CD4-positive, CD25-positive, alpha-beta regulatory T cell (primary cell): ENCODE data around the gene BTBD16. TPM values are rescaled to one million over a fixed set of nuclear protein-coding genes. Genes with fewer than 3 reads are reported as not detected.

Experiments
- ATAC-seq, 2 donors: fragments of 150-1000 bp; cut with Tn5 transposase; one replicate each; pipeline ENCODE4 v1.10.0; 2021; ENCODE audit warnings: low read depth in 2 of 2, moderate number of reproducible peaks in 2 of 2, moderate library complexity in 1 of 2
- DNase-seq, 3 donors: peaks; one replicate each; pipeline versions ENCODE4 v3.0.0 to v3.0.0-alpha.2; 2012 to 2022; ENCODE audit warnings: mixed read lengths in 1 of 3
- H3K27ac ChIP-seq: one replicate; pipeline ENCODE4 v1.7.0; 2013; ENCODE audit warnings: mild to moderate bottlenecking, low read length; ENCODE audit not compliant: insufficient read depth, poor library complexity, severe bottlenecking
- H3K27me3 ChIP-seq: one replicate; pipeline ENCODE4 v1.7.0; 2013; ENCODE audit warnings: low read length; ENCODE audit not compliant: control insufficient read depth, insufficient read depth
- H3K36me3 ChIP-seq: one replicate; pipeline ENCODE4 v1.7.0; 2013; ENCODE audit warnings: mild to moderate bottlenecking, low read length, moderate library complexity; ENCODE audit not compliant: control insufficient read depth, insufficient read depth
- H3K4me1 ChIP-seq: 2 replicates; pipeline ENCODE4 v1.7.0; 2013; ENCODE audit warnings: mild to moderate bottlenecking, low read length; ENCODE audit not compliant: insufficient read depth, control insufficient read depth, poor library complexity, severe bottlenecking
- H3K4me3 ChIP-seq: one replicate; pipeline ENCODE4 v1.7.0; 2013; ENCODE audit warnings: low read depth, mild to moderate bottlenecking, low read length, moderate library complexity
- H3K9me3 ChIP-seq, 2 experiments: 1 replicate in 1 of 2; 2 replicates in 1 of 2; pipeline ENCODE4 v1.7.0; 2013; ENCODE audit warnings: low read length in 2 of 2, mild to moderate bottlenecking in 1 of 2, moderate library complexity in 1 of 2; ENCODE audit not compliant: control insufficient read depth in 2 of 2
- H3K27ac Mint-ChIP-seq, 3 donors: one replicate each; pipeline ENCODE4 v1.8.0; 2020 to 2022; ENCODE audit warnings: mild to moderate bottlenecking in 3 of 3, mixed read lengths in 3 of 3, moderate library complexity in 2 of 3
- H3K27me3 Mint-ChIP-seq: one replicate; pipeline ENCODE4 v1.8.0; 2022; ENCODE audit warnings: mild to moderate bottlenecking, mixed read lengths
- H3K36me3 Mint-ChIP-seq: one replicate; pipeline ENCODE4 v1.8.0; 2020; ENCODE audit warnings: mixed read lengths
- H3K4me1 Mint-ChIP-seq, 4 donors: one replicate each; pipeline ENCODE4 v1.8.0; 2020 to 2022; ENCODE audit warnings: mixed read lengths in 4 of 4, mild to moderate bottlenecking in 1 of 4
- H3K4me3 Mint-ChIP-seq, 4 donors: one replicate each; pipeline ENCODE4 v1.8.0; 2020 to 2022; ENCODE audit warnings: mild to moderate bottlenecking in 4 of 4, mixed read lengths in 4 of 4, moderate library complexity in 3 of 4
- H3K9me3 Mint-ChIP-seq, 7 donors: one replicate each; pipeline ENCODE4 v1.8.0; 2020 to 2022; ENCODE audit warnings: mixed read lengths in 7 of 7, mild to moderate bottlenecking in 3 of 7, moderate library complexity in 2 of 7
- polyA plus RNA-seq, 4 donors: library from polyadenylated mRNA; unstranded; fragments of 300-500 nt; fragmentation: Illumina TruSeq; gene quantifications; one replicate each; pipeline ENCODE4 v1.2.3, GENCODE V29; 2021
- total RNA-seq: library from RNA; stranded (reverse); gene quantifications from one replicate; pipeline ENCODE4 v1.2.3, GENCODE V29; 2022

Gene BTBD16
- total and polyA plus RNA-seq, 5 donors from 2014 or later, result 0.12 to 0.15 TPM; not detected in 3

DNA sequence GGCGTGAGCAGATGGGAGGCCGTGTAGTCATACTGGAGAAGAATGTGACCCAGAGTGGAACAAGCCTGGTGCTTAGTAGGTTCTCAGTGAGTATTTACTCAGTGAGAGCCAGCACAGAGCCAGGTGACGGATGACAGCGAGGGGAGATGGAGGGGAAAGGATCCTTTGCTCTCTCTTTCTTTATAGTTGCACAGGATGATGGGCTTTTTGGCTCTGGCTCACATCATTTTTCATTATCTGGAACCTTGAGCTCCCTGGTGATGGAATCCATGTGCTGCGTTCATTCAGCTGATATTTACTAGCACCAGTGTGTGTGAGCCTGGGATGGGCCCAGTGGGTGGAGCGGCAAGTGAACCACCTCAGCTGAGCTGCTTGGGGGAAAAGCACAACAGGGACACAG is 17.2 kb downstream of the BTBD16 start:
- H3K36me3 Mint-ChIP-seq, result no peaks in the 10 kb centered on the region
- DNase-seq (no peak), ATAC-seq (no peak)
- H3K27me3 ChIP-seq, result no peaks in the 10 kb centered on the region
- H3K4me3 Mint-ChIP-seq, result no peak overlapping the region
- no peaks in the 10 kb centered on the region for H3K36me3 ChIP-seq
- H3K27ac Mint-ChIP-seq, result no peak overlapping the region
- no peaks in the 10 kb centered on the region for H3K9me3 ChIP-seq
- peaks cover 0 to 12% (median 6%) of the 10 kb centered on the region in 4 donors for H3K4me1 Mint-ChIP-seq
- no peaks in the 10 kb centered on the region for H3K9me3 Mint-ChIP-seq
- H3K27ac ChIP-seq, result no peak overlapping the region
- no peak overlapping the region for H3K4me3 ChIP-seq
- H3K4me1 ChIP-seq, result no peaks in the 10 kb centered on the region
- H3K27me3 Mint-ChIP-seq, result peaks cover 6% of the 10 kb centered on the region

DNA sequence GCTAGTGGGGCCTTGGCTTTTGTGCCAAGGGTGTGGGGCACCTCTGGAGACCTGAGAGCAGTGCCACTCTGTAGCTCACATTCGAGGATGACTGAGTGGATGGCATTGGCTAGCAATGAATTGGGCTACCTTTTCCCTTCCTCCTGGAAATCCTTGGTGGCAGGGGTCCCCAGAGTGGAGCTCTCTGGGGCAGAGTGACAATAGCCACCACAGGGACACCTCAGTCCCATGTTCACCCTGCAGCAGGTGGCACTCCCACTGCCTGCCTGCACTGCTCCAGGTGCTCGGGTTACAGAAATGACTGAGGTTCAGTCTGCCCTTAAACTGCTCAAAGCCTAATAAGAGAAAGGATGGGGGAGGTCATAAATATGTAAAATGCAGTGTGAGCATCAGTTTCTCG is 17.8 kb downstream of the BTBD16 start:
- ATAC-seq, result no peak

DNA sequence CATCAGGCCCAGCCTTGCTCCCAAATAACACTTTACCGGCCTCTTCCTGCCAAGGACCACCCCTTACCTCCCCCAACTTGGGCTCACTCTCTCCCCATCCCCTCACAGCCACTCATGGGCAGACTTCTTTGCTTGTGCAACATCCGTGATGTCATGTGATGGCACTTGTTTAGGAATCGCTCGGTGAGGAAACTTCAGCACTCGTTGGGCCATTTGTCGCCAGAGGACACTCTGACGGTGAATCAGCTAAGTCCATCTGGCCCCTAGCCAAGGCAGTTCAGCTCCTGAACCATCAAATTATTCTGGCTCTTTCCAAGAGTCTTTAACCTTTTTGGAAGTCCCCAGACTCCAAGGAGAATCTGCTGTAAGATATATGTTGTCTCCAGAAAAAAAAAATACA is 19.2 kb downstream of the BTBD16 start:
- no peaks in the 10 kb centered on the region for H3K9me3 Mint-ChIP-seq
- H3K27ac Mint-ChIP-seq, result no peak overlapping the region
- no peak overlapping the region for H3K4me3 ChIP-seq
- H3K36me3 ChIP-seq, result no peaks in the 10 kb centered on the region
- ATAC-seq, result no peak
- no peaks in the 10 kb centered on the region for H3K27me3 ChIP-seq
- H3K36me3 Mint-ChIP-seq, result no peaks in the 10 kb centered on the region
- no peak for DNase-seq
- H3K4me1 ChIP-seq, result peaks cover 5% of the 10 kb centered on the region
- no peaks in the 10 kb centered on the region for H3K9me3 ChIP-seq
- no peak overlapping the region for H3K4me3 Mint-ChIP-seq
- H3K4me1 Mint-ChIP-seq, result peaks cover 0 to 24% (median 8%) of the 10 kb centered on the region in 4 donors
- no peak overlapping the region for H3K27ac ChIP-seq
- peaks cover under 1% of the 10 kb centered on the region for H3K27me3 Mint-ChIP-seq

More for the DNA sequence above, 17.8 kb downstream of the BTBD16 start:
- no peaks in the 10 kb centered on the region for H3K9me3 ChIP-seq
- no peak for DNase-seq
- Mint-ChIP-seq H3K36me3 (no peaks in the 10 kb centered on the region), H3K4me1 (peaks cover 0 to 15% (median 8%) of the 10 kb centered on the region in 4 donors), H3K4me3 (no peak overlapping the region), H3K9me3 (no peaks in the 10 kb centered on the region), H3K27me3 (peaks cover 6% of the 10 kb centered on the region), H3K27ac (no peak overlapping the region)
- no peak overlapping the region for H3K27ac ChIP-seq
- no peaks in the 10 kb centered on the region for H3K27me3 ChIP-seq
- no peaks in the 10 kb centered on the region for H3K4me1 ChIP-seq
- H3K4me3 ChIP-seq, result no peak overlapping the region
- H3K36me3 ChIP-seq, result no peaks in the 10 kb centered on the region

DNA sequence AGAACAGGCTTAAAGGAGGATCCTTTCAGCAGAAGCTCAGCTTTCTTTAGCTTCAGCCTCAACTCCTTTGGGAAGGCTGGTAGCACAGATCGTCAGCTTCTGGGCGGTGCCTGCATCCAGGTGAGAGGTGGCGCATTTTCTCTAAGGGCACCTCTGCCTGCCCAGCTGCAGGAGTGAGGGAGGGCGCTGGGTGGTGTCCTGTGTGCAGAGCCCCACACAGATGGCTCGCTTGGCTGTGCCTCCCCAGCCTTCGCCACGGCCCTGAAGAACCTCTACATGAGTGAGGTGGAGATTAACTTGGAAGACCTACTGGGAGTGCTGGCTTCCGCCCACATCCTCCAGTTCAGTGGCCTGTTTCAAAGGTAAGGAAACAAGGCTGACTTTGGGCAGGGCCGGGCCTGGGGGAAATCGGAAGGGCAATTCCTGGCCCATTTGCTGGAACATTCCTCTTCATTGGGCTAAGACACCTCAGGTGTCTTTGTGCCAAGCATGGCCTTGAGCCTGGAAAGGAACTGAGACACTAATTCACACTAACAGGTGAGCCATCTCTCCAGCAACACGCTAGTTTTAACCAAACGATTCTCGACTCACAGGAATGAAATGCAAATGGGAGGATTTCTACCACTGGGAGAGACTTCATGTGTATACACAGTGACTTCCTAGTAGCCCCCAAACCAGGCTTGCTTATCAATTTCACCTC is 19.9 kb downstream of the BTBD16 start:
- H3K4me1 Mint-ChIP-seq, result peaks cover 0 to 30% (median 8%) of the 10 kb centered on the region in 4 donors
- ATAC-seq, result no peak
- no peaks in the 10 kb centered on the region for H3K27me3 Mint-ChIP-seq
- no peak overlapping the region for H3K4me3 ChIP-seq
- no peaks in the 10 kb centered on the region for H3K9me3 Mint-ChIP-seq
- H3K4me3 Mint-ChIP-seq, result no peak overlapping the region
- no peaks in the 10 kb centered on the region for H3K27me3 ChIP-seq
- H3K27ac ChIP-seq, result no peak overlapping the region
- H3K27ac Mint-ChIP-seq, result no peak overlapping the region
- no peaks in the 10 kb centered on the region for H3K36me3 Mint-ChIP-seq
- H3K36me3 ChIP-seq, result no peaks in the 10 kb centered on the region
- no peaks in the 10 kb centered on the region for H3K9me3 ChIP-seq
- peaks cover 9% of the 10 kb centered on the region for H3K4me1 ChIP-seq
- DNase-seq, result no peak

DNA sequence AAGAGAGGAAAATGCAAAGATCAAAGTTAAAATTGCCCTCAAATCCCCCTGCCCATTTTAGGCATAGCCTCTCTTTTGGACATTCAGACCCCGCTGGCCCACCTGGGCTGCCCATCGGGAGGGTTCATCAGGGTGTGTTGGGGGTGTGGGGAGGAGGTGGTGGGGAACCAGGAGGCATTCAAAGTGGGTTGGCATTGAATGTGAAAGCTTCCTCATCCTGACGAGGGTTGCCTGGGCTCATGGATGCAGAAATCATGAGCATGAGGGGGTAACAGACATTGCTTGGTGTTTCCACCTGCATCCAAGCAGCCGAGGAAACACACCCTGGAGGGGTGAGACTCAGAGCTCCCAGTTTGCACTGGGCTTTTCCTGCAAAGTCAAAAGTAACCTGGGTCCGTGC is 20.6 kb downstream of the BTBD16 start:
- H3K4me3 Mint-ChIP-seq, result no peak overlapping the region
- no peak overlapping the region for H3K4me3 ChIP-seq
- ATAC-seq (no peak), DNase-seq (no peak)
- H3K27me3 Mint-ChIP-seq, result no peaks in the 10 kb centered on the region
- H3K27ac Mint-ChIP-seq, result no peak overlapping the region
- H3K4me1 ChIP-seq, result peaks cover 9% of the 10 kb centered on the region
- no peaks in the 10 kb centered on the region for H3K36me3 Mint-ChIP-seq
- no peaks in the 10 kb centered on the region for H3K9me3 Mint-ChIP-seq
- no peaks in the 10 kb centered on the region for H3K36me3 ChIP-seq
- H3K4me1 Mint-ChIP-seq, result peaks cover 0 to 30% (median 8%) of the 10 kb centered on the region in 4 donors
- no peaks in the 10 kb centered on the region for H3K27me3 ChIP-seq
- H3K27ac ChIP-seq, result no peak overlapping the region
- H3K9me3 ChIP-seq, result no peaks in the 10 kb centered on the region

DNA sequence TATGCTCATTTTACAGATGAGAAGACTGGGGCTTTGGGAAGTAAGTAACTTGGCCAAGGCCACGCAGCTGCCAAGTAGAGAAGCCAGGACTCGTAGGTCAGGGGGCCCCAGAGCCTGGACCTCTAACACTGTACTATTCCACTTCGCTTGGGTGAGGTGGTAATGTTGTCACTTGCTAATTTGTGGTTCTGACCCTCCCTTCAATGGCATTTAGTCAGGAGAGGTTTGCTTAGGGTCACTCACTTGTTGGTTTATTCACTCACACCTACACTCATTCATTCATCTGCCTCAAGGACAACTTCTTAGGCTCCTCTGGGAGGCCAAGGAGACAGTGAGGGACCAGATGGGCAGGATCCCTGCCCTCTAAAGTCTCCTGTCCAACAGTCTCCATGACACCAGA is 21.3 kb downstream of the BTBD16 start:
- H3K36me3 Mint-ChIP-seq, result no peaks in the 10 kb centered on the region
- no peak overlapping the region for H3K4me3 Mint-ChIP-seq
- no peaks in the 10 kb centered on the region for H3K27me3 Mint-ChIP-seq
- peaks cover 0 to 30% (median 8%) of the 10 kb centered on the region in 4 donors for H3K4me1 Mint-ChIP-seq
- Histone ChIP-seq H3K27me3 (no peaks in the 10 kb centered on the region), H3K27ac (no peak overlapping the region), H3K4me3 (no peak overlapping the region), H3K36me3 (no peaks in the 10 kb centered on the region), H3K9me3 (no peaks in the 10 kb centered on the region), H3K4me1 (peaks cover 9% of the 10 kb centered on the region)
- no peak for ATAC-seq
- no peaks in the 10 kb centered on the region for H3K9me3 Mint-ChIP-seq
- no peak overlapping the region for H3K27ac Mint-ChIP-seq
- DNase-seq, result no peak

DNA sequence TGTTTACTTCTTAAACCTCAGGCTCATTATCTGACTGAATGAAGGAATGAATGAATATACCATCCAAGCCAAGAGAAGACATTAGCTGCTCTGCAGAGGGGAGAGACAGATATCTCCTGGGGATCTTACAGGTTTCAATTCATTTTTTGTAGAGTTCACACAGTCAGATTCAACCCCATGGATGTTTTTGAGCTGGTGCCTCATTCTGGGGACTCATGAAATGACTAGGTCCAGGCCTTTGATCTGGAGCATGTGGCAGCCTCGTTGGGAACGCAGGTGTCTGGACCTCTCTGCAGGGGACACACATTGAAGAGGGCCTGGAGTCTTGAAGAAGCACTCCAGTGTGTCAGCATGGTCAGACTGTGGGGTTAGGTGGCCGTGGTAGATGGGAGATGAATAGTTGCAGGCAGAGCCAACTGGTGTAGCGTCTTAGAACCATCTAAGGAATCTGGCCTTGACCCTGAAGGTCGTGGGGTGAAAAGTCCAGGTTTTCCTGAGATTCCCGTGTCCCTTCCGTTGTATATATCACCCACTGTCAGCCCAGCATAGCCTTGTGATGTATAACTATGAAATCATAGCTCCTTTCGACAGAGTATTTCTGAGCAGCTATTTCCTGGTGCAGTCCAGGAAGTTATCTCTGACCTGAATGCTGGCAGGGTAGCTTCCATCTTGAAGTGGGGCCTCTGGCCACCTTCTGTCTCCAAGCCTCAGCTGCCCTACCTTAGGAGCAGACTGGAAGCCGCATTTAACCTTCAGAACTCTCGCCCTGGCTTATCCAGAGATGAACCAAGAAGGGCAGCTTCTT is 22.3 kb downstream of the BTBD16 start:
- Histone ChIP-seq H3K36me3 (no peaks in the 10 kb centered on the region), H3K9me3 (no peaks in the 10 kb centered on the region), H3K27me3 (no peaks in the 10 kb centered on the region), H3K27ac (no peak overlapping the region), H3K4me3 (no peak overlapping the region), H3K4me1 (peaks cover 9% of the 10 kb centered on the region)
- no peaks in the 10 kb centered on the region for H3K36me3 Mint-ChIP-seq
- no peaks in the 10 kb centered on the region for H3K9me3 Mint-ChIP-seq
- no peak overlapping the region for H3K4me3 Mint-ChIP-seq
- no peak for ATAC-seq
- H3K4me1 Mint-ChIP-seq, result peaks cover 0 to 30% (median 6%) of the 10 kb centered on the region in 4 donors
- DNase-seq, result peak in 1 of 3 donors; percentile 25
- H3K27ac Mint-ChIP-seq, result no peak overlapping the region
- H3K27me3 Mint-ChIP-seq, result no peaks in the 10 kb centered on the region
